Calu3 (cell line): ENCODE results near the gene SLC38A11. TPM values are rescaled to one million over a fixed set of nuclear protein-coding genes. Genes with fewer than 3 reads are reported as not detected.

Experiments
- BruUV-seq: library from RNA; stranded (reverse); fragments of 400-500 nt; replicated peaks from 2 replicates; lab custom pipeline; 2021; lab: Mats Ljungman, UMichigan
- CTCF ChIA-PET: fragments of 300-600 bp; sonication (Branson Sonifier 250); formaldehyde crosslinking; loops from one replicate; lab custom pipeline; 2022; ENCODE audit warnings: antibody characterized with exemption; lab: Charles Lee
- DNase-seq: peaks from one replicate; pipeline ENCODE4 v3.0.0; 2022
- H3K27ac Mint-ChIP-seq: one replicate; pipeline ENCODE4 v1.8.0; 2022; ENCODE audit warnings: mixed read lengths; ENCODE audit not compliant: unreplicated experiment
- H3K27me3 Mint-ChIP-seq: one replicate; pipeline ENCODE4 v1.8.0; 2022; ENCODE audit warnings: mixed read lengths; ENCODE audit not compliant: unreplicated experiment
- H3K36me3 Mint-ChIP-seq: one replicate; pipeline ENCODE4 v1.8.0; 2022; ENCODE audit warnings: mild to moderate bottlenecking, moderate library complexity, mixed read lengths; ENCODE audit not compliant: insufficient read depth, unreplicated experiment
- H3K4me1 Mint-ChIP-seq: one replicate; pipeline ENCODE4 v1.8.0; 2022; ENCODE audit warnings: mild to moderate bottlenecking, low read depth, mixed read lengths; ENCODE audit not compliant: unreplicated experiment
- H3K4me3 Mint-ChIP-seq: one replicate; pipeline ENCODE4 v1.8.0; 2022; ENCODE audit warnings: mild to moderate bottlenecking, low read depth, moderate library complexity, mixed read lengths; ENCODE audit not compliant: unreplicated experiment
- H3K9me3 Mint-ChIP-seq: one replicate; pipeline ENCODE4 v1.8.0; 2022; ENCODE audit warnings: low read depth, mixed read lengths; ENCODE audit not compliant: unreplicated experiment
- CTCF ChIP-seq: fragments of 200-600 bp; IDR thresholded peaks from one replicate; pipeline ENCODE4 v1.8.0; 2022; ENCODE audit warnings: antibody characterized with exemption; ENCODE audit not compliant: unreplicated experiment
- intact Hi-C: fragments of 100-400 bp; cut with micrococcal nuclease; formaldehyde crosslinking; loops from one replicate; pipeline ENCODE4 v1.10.0; 2022; ENCODE audit not compliant: unreplicated experiment
- total RNA-seq: library from RNA; stranded (reverse); gene quantifications from 2 replicates; pipeline ENCODE4 v1.2.3, GENCODE V29; 2022

Gene SLC38A11
- total RNA-seq, 1 experiment from 2014 or later: 0.57 TPM

DNA sequence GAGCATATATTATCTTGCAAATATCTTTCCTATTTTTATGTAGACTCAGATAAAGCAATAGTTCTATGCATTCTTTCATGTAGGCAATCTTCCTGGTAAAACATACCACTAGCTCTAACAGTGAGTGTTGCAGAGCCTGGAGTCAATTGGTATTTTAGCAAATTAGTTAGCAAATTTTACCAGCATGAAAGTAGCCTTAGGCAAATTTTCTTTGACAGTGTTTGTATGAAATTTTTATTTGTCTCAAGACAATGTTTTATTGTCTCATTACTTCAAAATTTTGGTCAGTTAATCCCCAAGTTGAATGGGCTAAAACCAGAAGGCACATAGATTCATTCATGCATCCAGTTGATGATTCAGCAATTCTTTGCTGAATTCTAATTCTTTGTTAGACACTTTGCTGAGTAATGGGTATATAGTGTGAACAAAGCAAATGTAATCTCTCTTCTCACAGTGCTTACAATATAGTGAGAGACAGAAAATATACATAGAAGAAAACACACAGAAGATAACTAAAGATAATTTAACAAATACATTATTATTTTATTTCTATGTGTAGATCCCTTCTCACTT is 27.1 kb downstream of the SLC38A11 start:
- BruUV-seq: no TSS peak
- CTCF ChIA-PET: no interaction called here

DNA sequence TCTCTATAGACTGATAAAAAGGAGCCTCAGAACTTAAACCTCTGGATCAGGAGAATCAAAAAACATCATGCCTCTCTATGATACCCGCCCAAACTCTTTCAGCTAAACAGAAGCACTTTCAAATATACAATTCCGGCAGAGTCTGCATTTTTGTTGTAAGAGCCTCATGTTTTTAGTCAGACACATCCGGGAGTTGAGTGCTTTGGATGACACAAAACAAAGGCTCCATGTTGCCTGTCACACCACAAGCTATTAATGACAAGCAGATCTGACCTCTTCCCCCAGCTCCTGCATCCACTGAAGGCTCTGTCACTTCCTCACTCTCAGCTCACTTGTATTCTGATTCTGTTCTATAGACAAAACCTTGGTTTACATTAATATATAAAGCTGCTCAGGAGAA is 33.2 kb downstream of the SLC38A11 start:
- intact Hi-C loops: no loop called here
- Mint-ChIP-seq H3K27ac (no peak overlapping the region), H3K4me3 (no peak overlapping the region)

More for the DNA sequence above, 27.1 kb downstream of the SLC38A11 start:
- Mint-ChIP-seq H3K4me3 (no peak overlapping the region), H3K36me3 (no peaks in the 10 kb centered on the region), H3K4me1 (peaks cover 8% of the 10 kb centered on the region), H3K27ac (no peak overlapping the region), H3K9me3 (peaks cover 5% of the 10 kb centered on the region), H3K27me3 (no peaks in the 10 kb centered on the region)
- TF ChIP-seq CTCF: no peak
- no peak for DNase-seq
- intact Hi-C loops: no loop called here

GRCh38 chr2:164920430-164920829 is 34.9 kb downstream of the SLC38A11 start:
- H3K36me3 Mint-ChIP-seq: no peaks in the 10 kb centered on the region
- CTCF ChIA-PET: interaction anchor here (0.7 to 0.8 kb wide), 2 partner anchors 78 to 183 kb away, joined by 3 read pairs; no protein-coding TSS in a partner anchor
- no TSS peak for BruUV-seq
- intact Hi-C loops: no loop called here
- no peak overlapping the region for H3K4me3 Mint-ChIP-seq
- H3K9me3 Mint-ChIP-seq: no peaks in the 10 kb centered on the region
- H3K4me1 Mint-ChIP-seq: peaks cover 15% of the 10 kb centered on the region
- peak overlapping the region; percentile 25 for H3K27ac Mint-ChIP-seq
- DNase-seq: no peak
- H3K27me3 Mint-ChIP-seq: no peaks in the 10 kb centered on the region
- no peak for TF ChIP-seq CTCF

More for the DNA sequence above, 33.2 kb downstream of the SLC38A11 start:
- TF ChIP-seq CTCF: no peak
- no TSS peak for BruUV-seq
- no peaks in the 10 kb centered on the region for H3K27me3 Mint-ChIP-seq
- DNase-seq: no peak
- H3K36me3 Mint-ChIP-seq: no peaks in the 10 kb centered on the region
- H3K9me3 Mint-ChIP-seq: no peaks in the 10 kb centered on the region
- CTCF ChIA-PET: no interaction called here
- H3K4me1 Mint-ChIP-seq: peaks cover 11% of the 10 kb centered on the region

- CTCF ChIA-PET: no interaction called here
- peaks cover 32% of the 10 kb centered on the region for H3K4me1 Mint-ChIP-seq
- peak; percentile 49 for TF ChIP-seq CTCF
Observed at GRCh38 chr2:164917296-164917903, 37.9 kb downstream of the SLC38A11 start.

More at GRCh38 chr2:164917296-164917903, 37.9 kb downstream of the SLC38A11 start:
- intact Hi-C loops: loop anchor here (1.0 kb wide), 1 partner anchor 180 kb away; no protein-coding TSS in a partner anchor
- Mint-ChIP-seq H3K36me3 (peaks cover 5% of the 10 kb centered on the region), H3K27ac (no peak overlapping the region), H3K27me3 (no peaks in the 10 kb centered on the region), H3K9me3 (no peaks in the 10 kb centered on the region), H3K4me3 (no peak overlapping the region)
- no TSS peak for BruUV-seq
- peak; percentile 62 for DNase-seq
